IMR-90 (cell line): ENCODE data around the gene AARSD1.

Experiments used
- CEBPB ChIP-seq: IDR thresholded peaks from 2 replicates; pipeline ENCODE4 v1.6.1; 2012; ENCODE audit warnings: low read depth, low read length, improper control_type of control experiment
- CTCF ChIP-seq: conservative IDR thresholded peaks from 2 replicates; pipeline ENCODE4 v1.5.1; 2012; ENCODE audit warnings: mild to moderate bottlenecking, low read depth, low read length, improper control_type of control experiment
- FOS ChIP-seq: fragments of 150-350 bp; IDR thresholded peaks from 2 replicates; pipeline ENCODE4 v1.6.1; 2016; ENCODE audit warnings: low read depth, low read length
- MAZ ChIP-seq: IDR thresholded peaks from 2 replicates; pipeline ENCODE4 v1.6.1; 2012; ENCODE audit warnings: low read depth, mild to moderate bottlenecking, low read length, improper control_type of control experiment, moderate library complexity, borderline replicate concordance
- MXI1 ChIP-seq: IDR thresholded peaks from 2 replicates; pipeline ENCODE4 v1.6.1; 2012; ENCODE audit warnings: low read depth, mild to moderate bottlenecking, low read length, moderate library complexity, borderline replicate concordance
- POLR2A ChIP-seq: IDR thresholded peaks from 2 replicates; pipeline ENCODE4 v1.6.1; 2012; ENCODE audit warnings: mild to moderate bottlenecking, low read depth, low read length
- SMC3 ChIP-seq: fragments of 150-350 bp; IDR thresholded peaks from 2 replicates; pipeline ENCODE4 v1.6.1; 2016; ENCODE audit warnings: low read depth, mild to moderate bottlenecking, antibody characterized with exemption, low read length, moderate library complexity

- no peak for TF ChIP-seq CTCF
- TF ChIP-seq POLR2A = no peak
- TF ChIP-seq FOS = no peak
- TF ChIP-seq CEBPB = no peak
- no peak for TF ChIP-seq MXI1
- no peak for TF ChIP-seq MAZ
- TF ChIP-seq SMC3 = no peak
Observed at GRCh38 chr17:42929497-42929844, 34.8 kb downstream of the AARSD1 start.
